SK-N-SH treated with all-trans-retinoic acid at 6 μM for 48 hours (cell line): ENCODE measurements around the gene RNF144A.

Source experiments
- ESRRG ChIP-seq: fragments of 250-450 bp; sonication (Bioruptor Pico); IDR thresholded peaks from 2 replicates; pipeline ENCODE4 v1.6.1; 2021; ENCODE audit warnings: mild to moderate bottlenecking
- ISL1 ChIP-seq: fragments of 250-450 bp; sonication (Bioruptor Pico); IDR thresholded peaks from 2 replicates; pipeline ENCODE4 v2.1.2; 2022; ENCODE audit warnings: mild to moderate bottlenecking, moderate library complexity
- OSR1 ChIP-seq: fragments of 250-450 bp; sonication (Bioruptor Pico); IDR thresholded peaks from 2 replicates; pipeline ENCODE4 v1.8.0; 2022; ENCODE audit warnings: moderate library complexity, mild to moderate bottlenecking, inconsistent platforms
- PATZ1 ChIP-seq: fragments of 250-450 bp; sonication (Bioruptor Pico); IDR thresholded peaks from 2 replicates; pipeline ENCODE4 v1.8.0; 2020; ENCODE audit warnings: mild to moderate bottlenecking, moderate library complexity, borderline replicate concordance
- RARB ChIP-seq: fragments of 250-450 bp; sonication (Bioruptor Pico); IDR thresholded peaks from 2 replicates; pipeline ENCODE4 v1.8.0; 2021; ENCODE audit warnings: mild to moderate bottlenecking, moderate library complexity
- SNAI2 ChIP-seq: fragments of 250-450 bp; sonication (Bioruptor Pico); IDR thresholded peaks from 2 replicates; pipeline ENCODE4 v1.5.0; 2020; ENCODE audit warnings: mild to moderate bottlenecking, moderate library complexity
- TCF4 ChIP-seq: fragments of 250-450 bp; sonication (Bioruptor Pico); IDR thresholded peaks from 2 replicates; pipeline ENCODE4 v1.8.0; 2021; ENCODE audit warnings: mild to moderate bottlenecking, moderate library complexity, borderline replicate concordance
- ZC3H10 ChIP-seq: fragments of 250-450 bp; sonication (Bioruptor Pico); IDR thresholded peaks from 2 replicates; pipeline ENCODE4 v1.5.1; 2021; ENCODE audit warnings: mild to moderate bottlenecking, moderate library complexity
- ZNF565 ChIP-seq: fragments of 450-650 bp; formaldehyde crosslinking; conservative IDR thresholded peaks from 2 replicates; pipeline ENCODE4 v1.5.0; 2020; ENCODE audit warnings: low read depth, mild to moderate bottlenecking, moderate library complexity
- ZNF8 ChIP-seq: fragments of 450-650 bp; formaldehyde crosslinking; IDR thresholded peaks from 2 replicates; pipeline ENCODE4 v1.5.0; 2020; ENCODE audit warnings: mild to moderate bottlenecking, moderate library complexity

- TF ChIP-seq OSR1 (no peak), ESRRG (CRISPR knock-in tag) (no peak), TCF4 (CRISPR knock-in tag) (no peak), PATZ1 (CRISPR knock-in tag) (no peak), ISL1 (CRISPR knock-in tag) (no peak), RARB (no peak), ZC3H10 (CRISPR knock-in tag) (no peak), SNAI2 (no peak), ZNF565 (CRISPR knock-in tag) (no peak), ZNF8 (CRISPR knock-in tag) (no peak)
Observed at GRCh38 chr2:6943523-6943922, 26.3 kb downstream of the RNF144A start.
